ENCODE data around the gene PCDHGA5.
"Not testable (repeated sequence)": the region's sequence is repeated elsewhere in the genome, so short reads cannot be mapped to it uniquely, and the experiment has no call there.

GRCh38 chr5:141415275-141415618, 51.3 kb downstream of the PCDHGA5 start:
- TF ChIP-seq CTCF, POLR2A, POLR2AphosphoS5 (IDR thresholded peaks at IDR 0.05): not testable (repeated sequence)
